Measurements from ENCODE around the gene GPHA2.

GPHA2 gene

GRCh38 chr11:64920124-64920523, 15.6 kb downstream of the GPHA2 start:
- TF ChIP-seq CTCF (IDR thresholded peaks at IDR 0.05), result no peak

GRCh38 chr11:64919627-64920026, 16.1 kb downstream of the GPHA2 start:
- no peak for TF ChIP-seq CTCF (IDR thresholded peaks at IDR 0.05)

- TF ChIP-seq CTCF (IDR thresholded peaks at IDR 0.05), result no peak; the same call in 1 of the 2 replicates
Observed at GRCh38 chr11:64918017-64918416, 17.7 kb downstream of the GPHA2 start.

- no peak for TF ChIP-seq CTCF (IDR thresholded peaks at IDR 0.05)
Observed at GRCh38 chr11:64917663-64917995, 18.1 kb downstream of the GPHA2 start.

- TF ChIP-seq CTCF (IDR thresholded peaks at IDR 0.05), result no peak
Observed at GRCh38 chr11:64916775-64917662, 18.7 kb downstream of the GPHA2 start, which contains the start of gene ATG2A. Gene ATG2A (minus strand): TSS chr11:64917209. CDS start chr11:64917135, 74 bp downstream.

GRCh38 chr11:64916040-64916774, 19.5 kb downstream of the GPHA2 start:
- TF ChIP-seq CTCF (IDR thresholded peaks at IDR 0.05), result no peak

GRCh38 chr11:64915376-64915887, 20.3 kb downstream of the GPHA2 start:
- TF ChIP-seq CTCF (IDR thresholded peaks at IDR 0.05), result no peak

Measured in LNCAP (cell line).